Activated naive CD4-positive, alpha-beta T cell treated with anti-CD3 and anti-CD28 coated beads, Interleukin-2, amount 10 ng/mL, durations not matched to agents 7 days and 5 days (primary cell): ENCODE results near the gene ERG28.
"Not testable (repeated sequence)": the region's sequence is repeated elsewhere in the genome, so short reads cannot be mapped to it uniquely, and the experiment has no call there.

ENCODE experiments used
- CTCF ChIA-PET: fragments of 350-600 bp; sonication (Branson Sonifier 250); formaldehyde crosslinking; loops from one replicate; lab custom pipeline; 2021; ENCODE audit warnings: antibody characterized with exemption; lab: Charles Lee
- DNase-seq: peaks from one replicate; pipeline ENCODE4 v3.0.0-alpha.2; 2020
- H3K27ac Mint-ChIP-seq: one replicate; pipeline ENCODE4 v1.8.0; 2021; ENCODE audit warnings: mild to moderate bottlenecking, moderate library complexity, mixed read lengths
- H3K27me3 Mint-ChIP-seq: one replicate; pipeline ENCODE4 v1.8.0; 2021; ENCODE audit warnings: mild to moderate bottlenecking, mixed read lengths
- H3K36me3 Mint-ChIP-seq: one replicate; pipeline ENCODE4 v1.8.0; 2021; ENCODE audit warnings: mixed read lengths
- H3K4me1 Mint-ChIP-seq: one replicate; pipeline ENCODE4 v1.8.0; 2021; ENCODE audit warnings: mixed read lengths
- H3K4me3 Mint-ChIP-seq: one replicate; pipeline ENCODE4 v1.8.0; 2021; ENCODE audit warnings: mild to moderate bottlenecking, moderate library complexity, mixed read lengths
- H3K9me3 Mint-ChIP-seq: one replicate; pipeline ENCODE4 v1.8.0; 2021; ENCODE audit warnings: mixed read lengths

The ERG28 gene

GRCh38 chr14:75605916-75606315 is 54.8 kb downstream of the ERG28 start:
- Mint-ChIP-seq H3K4me1 (no peaks in the 10 kb centered on the region), H3K27me3 (no peaks in the 10 kb centered on the region), H3K9me3 (peaks cover 6% of the 10 kb centered on the region), H3K4me3 (no peak overlapping the region), H3K36me3 (no peaks in the 10 kb centered on the region), H3K27ac (no peak overlapping the region)
- CTCF ChIA-PET: no interaction called here
- no peak for DNase-seq

GRCh38 chr14:75604979-75605851 is 55.5 kb downstream of the ERG28 start:
- no peaks in the 10 kb centered on the region for H3K36me3 Mint-ChIP-seq
- DNase-seq: no peak
- no peaks in the 10 kb centered on the region for H3K27me3 Mint-ChIP-seq
- CTCF ChIA-PET: no interaction called here
- H3K4me1 Mint-ChIP-seq: no peaks in the 10 kb centered on the region
- H3K27ac Mint-ChIP-seq: no peak overlapping the region
- H3K4me3 Mint-ChIP-seq: no peak overlapping the region
- H3K9me3 Mint-ChIP-seq: peaks cover 6% of the 10 kb centered on the region

GRCh38 chr14:75602503-75602902 is 58.2 kb downstream of the ERG28 start:
- Mint-ChIP-seq H3K4me3 (no peak overlapping the region), H3K36me3 (no peaks in the 10 kb centered on the region), H3K27me3 (no peaks in the 10 kb centered on the region), H3K4me1 (no peaks in the 10 kb centered on the region), H3K9me3 (peaks cover under 1% of the 10 kb centered on the region), H3K27ac (no peak overlapping the region)
- CTCF ChIA-PET: interaction anchor here (1.0 kb wide), 1 partner anchor 26 kb away, joined by 3 read pairs; no protein-coding TSS in a partner anchor
- no peak for DNase-seq

- not testable (repeated sequence) for H3K36me3 Mint-ChIP-seq
Observed at GRCh38 chr14:75601061-75601460, 59.6 kb downstream of the ERG28 start.

GRCh38 chr14:75600100-75600499 is 60.6 kb downstream of the ERG28 start:
- H3K9me3 Mint-ChIP-seq, H3K4me1 Mint-ChIP-seq, H3K27ac Mint-ChIP-seq, H3K27me3 Mint-ChIP-seq, H3K36me3 Mint-ChIP-seq, CTCF ChIA-PET, H3K4me3 Mint-ChIP-seq, DNase-seq: not testable (repeated sequence)

More at GRCh38 chr14:75601061-75601460, 59.6 kb downstream of the ERG28 start:
- H3K27ac Mint-ChIP-seq, H3K4me3 Mint-ChIP-seq, H3K27me3 Mint-ChIP-seq, H3K4me1 Mint-ChIP-seq, H3K9me3 Mint-ChIP-seq, DNase-seq, CTCF ChIA-PET: not testable (repeated sequence)
